ENCODE measurements around the gene GLB1L. TPM values are rescaled to one million over a fixed set of nuclear protein-coding genes. Genes with fewer than 3 reads are reported as not detected.

Gene GLB1L
- total RNA-seq, 1 donor from 2014 or later = 7.2 TPM

- no peaks in the 10 kb centered on the region for H3K9me3 ChIP-seq (ENCODE audit: low read depth)
- peaks cover 15% of the 10 kb centered on the region for H3K4me1 Mint-ChIP-seq
- no peak overlapping the region for H2AFZ ChIP-seq (replicated peaks)
- H3K9me3 Mint-ChIP-seq = no peaks in the 10 kb centered on the region
- peaks cover 34% of the 10 kb centered on the region for H3K27me3 ChIP-seq
- no peak overlapping the region for H3K4me3 ChIP-seq
- H3K4me1 ChIP-seq = peaks cover 4% of the 10 kb centered on the region
- no peaks in the 10 kb centered on the region for H3K36me3 ChIP-seq
- no peaks in the 10 kb centered on the region for H3F3A ChIP-seq (ENCODE audit: low read depth)
- H3K27ac ChIP-seq = no peak overlapping the region
- H3K27ac Mint-ChIP-seq = no peak overlapping the region
- H3K27me3 Mint-ChIP-seq (ENCODE audit: insufficient read depth, low read depth) = peaks cover 10% of the 10 kb centered on the region
- no peaks in the 10 kb centered on the region for H3K79me2 ChIP-seq (ENCODE audit: low read depth)
- H3K4me2 ChIP-seq = no peak overlapping the region
- H3K36me3 Mint-ChIP-seq = no peaks in the 10 kb centered on the region
- TF ChIP-seq EZH2 (IDR thresholded peaks at IDR 0.05) (no peak), EZH2phosphoT487 (IDR thresholded peaks at IDR 0.05) (no peak), CTCF (IDR thresholded peaks at IDR 0.05) (no peak)
- H3K4me3 Mint-ChIP-seq = no peak overlapping the region
- H4K20me1 ChIP-seq (ENCODE audit: low read depth) = no peaks in the 10 kb centered on the region
- no peak for DNase-seq (ENCODE audit: low spot score)
- no peak overlapping the region for H3K9ac ChIP-seq
These were observed 47.4 kb upstream of the GLB1L start for GRCh38 chr2:219292616-219293015.

GRCh38 chr2:219291910-219292490 lies 46.8 kb upstream of the GLB1L start:
- Histone ChIP-seq H4K20me1 (ENCODE audit: low read depth) (no peaks in the 10 kb centered on the region), H3K4me1 (peaks cover 4% of the 10 kb centered on the region), H3K27ac (no peak overlapping the region), H3K79me2 (ENCODE audit: low read depth) (no peaks in the 10 kb centered on the region), H3K9me3 (ENCODE audit: low read depth) (no peaks in the 10 kb centered on the region), H3K4me3 (no peak overlapping the region), H3K4me2 (no peak overlapping the region), H3F3A (ENCODE audit: low read depth) (no peaks in the 10 kb centered on the region), H3K27me3 (peaks cover 31% of the 10 kb centered on the region), H3K9ac (no peak overlapping the region), H3K36me3 (no peaks in the 10 kb centered on the region), H2AFZ (replicated peaks) (no peak overlapping the region)
- no peak overlapping the region for H3K27ac Mint-ChIP-seq
- H3K36me3 Mint-ChIP-seq = no peaks in the 10 kb centered on the region
- H3K9me3 Mint-ChIP-seq = no peaks in the 10 kb centered on the region
- peaks cover 11% of the 10 kb centered on the region for H3K27me3 Mint-ChIP-seq (ENCODE audit: insufficient read depth, low read depth)
- H3K4me1 Mint-ChIP-seq = peaks cover 15% of the 10 kb centered on the region
- H3K4me3 Mint-ChIP-seq = no peak overlapping the region
- no peak for DNase-seq (ENCODE audit: low spot score)
- no peak for TF ChIP-seq CTCF (IDR thresholded peaks at IDR 0.05)
- TF ChIP-seq EZH2 (IDR thresholded peaks at IDR 0.05) = no peak
- TF ChIP-seq EZH2phosphoT487 (IDR thresholded peaks at IDR 0.05) = no peak

- no peak for DNase-seq (ENCODE audit: low spot score)
- no peak overlapping the region for H2AFZ ChIP-seq (replicated peaks)
- H3K27ac Mint-ChIP-seq = no peak overlapping the region
- no peak overlapping the region for H3K4me2 ChIP-seq
- H3K27me3 ChIP-seq = peaks cover 25% of the 10 kb centered on the region
- no peaks in the 10 kb centered on the region for H3K36me3 ChIP-seq
- no peak overlapping the region for H3K4me3 ChIP-seq
- H3K9ac ChIP-seq = no peak overlapping the region
- peaks cover 11% of the 10 kb centered on the region for H3K27me3 Mint-ChIP-seq (ENCODE audit: insufficient read depth, low read depth)
- H4K20me1 ChIP-seq (ENCODE audit: low read depth) = no peaks in the 10 kb centered on the region
- H3K36me3 Mint-ChIP-seq = no peaks in the 10 kb centered on the region
- H3F3A ChIP-seq (ENCODE audit: low read depth) = no peaks in the 10 kb centered on the region
- H3K27ac ChIP-seq = no peak overlapping the region
- no peak for TF ChIP-seq EZH2phosphoT487 (IDR thresholded peaks at IDR 0.05)
- no peak for TF ChIP-seq EZH2 (IDR thresholded peaks at IDR 0.05)
- no peak for TF ChIP-seq CTCF (IDR thresholded peaks at IDR 0.05)
- H3K9me3 ChIP-seq (ENCODE audit: low read depth) = no peaks in the 10 kb centered on the region
- H3K4me1 ChIP-seq = peaks cover 7% of the 10 kb centered on the region
- no peaks in the 10 kb centered on the region for H3K9me3 Mint-ChIP-seq
- no peak overlapping the region for H3K4me3 Mint-ChIP-seq
- peaks cover 15% of the 10 kb centered on the region for H3K4me1 Mint-ChIP-seq
- H3K79me2 ChIP-seq (ENCODE audit: low read depth) = no peaks in the 10 kb centered on the region
These were observed 46.1 kb upstream of the GLB1L start for GRCh38 chr2:219291394-219291793.
